ENCODE measurements around the gene CDC42BPA.

CDC42BPA gene

DNA sequence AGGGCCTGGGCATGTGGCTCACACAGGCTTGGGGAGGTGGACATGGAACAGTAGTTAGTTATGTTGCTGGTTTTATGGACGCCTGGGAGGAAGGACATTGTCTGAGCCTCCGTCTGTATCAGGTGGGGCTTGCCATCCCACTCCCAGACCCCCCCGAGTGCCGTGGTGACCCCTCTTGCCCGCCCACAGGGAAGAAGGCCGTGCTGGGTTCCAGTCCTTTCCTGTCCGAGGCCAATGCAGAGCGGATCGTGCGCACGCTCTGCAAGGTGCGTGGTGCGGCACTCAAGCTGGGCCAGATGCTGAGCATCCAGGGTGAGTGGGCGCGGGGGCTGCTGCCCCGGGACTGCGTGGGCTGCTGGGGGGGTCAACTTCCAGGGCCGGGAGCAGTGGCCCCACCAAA is 336.5 kb downstream of the CDC42BPA start:
- DNase-seq (ENCODE audit: extremely low spot score) = no peak
- no peak for TF ChIP-seq FOXK2 (IDR thresholded peaks at IDR 0.05)
- no peak for TF ChIP-seq LEF1 (IDR thresholded peaks at IDR 0.05; ENCODE audit: borderline replicate concordance)
- TF ChIP-seq ARNT (IDR thresholded peaks at IDR 0.05) = no peak
- no peak for TF ChIP-seq ELF4 (IDR thresholded peaks at IDR 0.05)
- no peak; the same call in 1 of the 2 replicates for TF ChIP-seq FOXM1 (IDR thresholded peaks at IDR 0.05; ENCODE audit: borderline replicate concordance)
- TF ChIP-seq HDGF (IDR thresholded peaks at IDR 0.05; ENCODE audit: borderline replicate concordance) = no peak
- TF ChIP-seq CTBP1 (IDR thresholded peaks at IDR 0.05; ENCODE audit: borderline replicate concordance) = no peak
- no peak for TF ChIP-seq SUZ12 (IDR thresholded peaks at IDR 0.05)
- no peak for TF ChIP-seq TARDBP (IDR thresholded peaks at IDR 0.05)
- TF ChIP-seq ZNF384 (IDR thresholded peaks at IDR 0.05) = no peak
- no peak for TF ChIP-seq BHLHE40 (IDR thresholded peaks at IDR 0.05; ENCODE audit: borderline replicate concordance)
- no peak for TF ChIP-seq SP1 (IDR thresholded peaks at IDR 0.05)
- TF ChIP-seq FOXA1 (IDR thresholded peaks at IDR 0.05) = no peak
- TF ChIP-seq, protein P1, sequence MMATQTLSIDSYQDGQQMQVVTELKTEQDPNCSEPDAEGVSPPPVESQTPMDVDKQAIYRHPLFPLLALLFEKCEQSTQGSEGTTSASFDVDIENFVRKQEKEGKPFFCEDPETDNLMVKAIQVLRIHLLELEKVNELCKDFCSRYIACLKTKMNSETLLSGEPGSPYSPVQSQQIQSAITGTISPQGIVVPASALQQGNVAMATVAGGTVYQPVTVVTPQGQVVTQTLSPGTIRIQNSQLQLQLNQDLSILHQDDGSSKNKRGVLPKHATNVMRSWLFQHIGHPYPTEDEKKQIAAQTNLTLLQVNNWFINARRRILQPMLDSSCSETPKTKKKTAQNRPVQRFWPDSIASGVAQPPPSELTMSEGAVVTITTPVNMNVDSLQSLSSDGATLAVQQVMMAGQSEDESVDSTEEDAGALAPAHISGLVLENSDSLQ (IDR thresholded peaks at IDR 0.05) = no peak
- TF ChIP-seq L3MBTL2 (conservative IDR thresholded peaks at IDR 0.05) = no peak
- TF ChIP-seq NFRKB (IDR thresholded peaks at IDR 0.05) = no peak
- ChIA-PET CTCF (no interaction called here), POLR2A (no interaction called here)

DNA sequence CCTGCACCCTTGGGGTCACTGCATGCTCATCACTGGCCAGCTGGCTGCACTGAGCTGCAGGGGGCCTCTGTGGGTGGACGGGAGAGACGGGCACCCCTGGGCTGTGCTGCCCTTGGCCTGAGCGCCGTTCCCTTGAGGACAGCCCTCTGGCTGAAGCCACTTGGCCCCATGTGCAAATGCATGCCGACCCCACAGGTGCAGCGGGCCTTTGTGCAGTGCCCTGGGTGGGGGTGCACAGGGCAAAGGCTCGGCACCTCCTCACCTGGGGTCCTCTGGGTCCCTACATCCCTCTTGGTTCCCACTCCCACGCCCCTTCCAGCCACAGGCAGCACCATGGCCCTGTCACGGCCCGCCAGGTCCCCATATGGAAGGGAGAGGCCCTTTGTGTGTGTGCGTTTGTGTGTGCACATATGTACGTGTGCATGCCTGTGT is 336.9 kb downstream of the CDC42BPA start:
- ChIA-PET POLR2A (no interaction called here), CTCF (no interaction called here)
- no peak for DNase-seq (ENCODE audit: extremely low spot score)
- no peak for TF ChIP-seq SUZ12 (IDR thresholded peaks at IDR 0.05)
- TF ChIP-seq ARNT (IDR thresholded peaks at IDR 0.05) = no peak
- no peak for TF ChIP-seq NFRKB (IDR thresholded peaks at IDR 0.05)
- TF ChIP-seq TARDBP (IDR thresholded peaks at IDR 0.05) = no peak
- TF ChIP-seq ELF4 (IDR thresholded peaks at IDR 0.05) = no peak
- no peak for TF ChIP-seq SP1 (IDR thresholded peaks at IDR 0.05)

DNA sequence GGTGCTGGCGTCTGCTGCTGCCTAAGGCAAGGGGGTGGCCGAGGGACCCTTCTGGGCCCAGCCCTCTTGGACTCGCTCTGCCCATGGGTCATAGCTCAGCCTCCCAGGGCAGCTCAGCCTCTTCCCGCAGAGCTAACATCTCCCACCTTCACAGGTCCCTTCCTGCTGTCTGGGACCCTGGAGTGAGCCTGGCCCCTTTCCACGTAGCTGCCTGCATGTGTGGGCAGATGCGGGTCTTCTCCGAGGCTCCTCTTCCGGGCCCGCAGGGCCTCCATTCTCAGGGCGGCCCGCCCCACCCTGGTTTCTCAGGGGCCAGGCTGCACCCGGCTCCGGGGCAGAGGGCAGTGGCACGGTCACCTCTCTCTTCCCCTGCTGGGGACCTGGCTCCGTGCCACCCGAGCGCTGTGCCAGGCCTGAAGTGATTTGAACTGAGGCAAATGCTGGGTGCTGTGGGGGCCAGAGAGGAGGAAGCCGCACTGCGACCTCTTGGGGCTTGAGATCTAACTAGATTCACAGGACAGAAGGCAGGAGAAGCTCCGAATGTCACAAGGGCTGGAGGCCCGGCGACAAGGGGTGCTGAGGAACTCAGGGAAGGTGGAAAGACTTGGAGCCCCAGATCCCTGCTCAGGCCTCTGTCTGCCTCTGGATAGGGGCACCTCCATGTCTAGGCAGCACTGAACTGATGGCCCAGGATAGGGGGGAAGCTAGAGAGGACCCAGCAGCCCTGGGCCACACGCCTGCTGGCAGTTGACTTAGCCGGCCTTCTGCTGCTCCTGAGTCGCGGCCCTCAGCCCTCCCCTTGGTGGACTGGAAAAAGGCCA is 337.5 kb downstream of the CDC42BPA start:
- ChIA-PET POLR2A (no interaction called here), CTCF (no interaction called here)
- DNase-seq (ENCODE audit: extremely low spot score) = no peak
- TF ChIP-seq SUZ12 (IDR thresholded peaks at IDR 0.05) = no peak
- TF ChIP-seq FOXK2 (IDR thresholded peaks at IDR 0.05) = no peak
- no peak for TF ChIP-seq LEF1 (IDR thresholded peaks at IDR 0.05; ENCODE audit: borderline replicate concordance)
- TF ChIP-seq ZNF384 (IDR thresholded peaks at IDR 0.05) = no peak
- TF ChIP-seq ELF4 (IDR thresholded peaks at IDR 0.05) = no peak
- TF ChIP-seq, protein P1 (IDR thresholded peaks at IDR 0.05) = no peak

DNA sequence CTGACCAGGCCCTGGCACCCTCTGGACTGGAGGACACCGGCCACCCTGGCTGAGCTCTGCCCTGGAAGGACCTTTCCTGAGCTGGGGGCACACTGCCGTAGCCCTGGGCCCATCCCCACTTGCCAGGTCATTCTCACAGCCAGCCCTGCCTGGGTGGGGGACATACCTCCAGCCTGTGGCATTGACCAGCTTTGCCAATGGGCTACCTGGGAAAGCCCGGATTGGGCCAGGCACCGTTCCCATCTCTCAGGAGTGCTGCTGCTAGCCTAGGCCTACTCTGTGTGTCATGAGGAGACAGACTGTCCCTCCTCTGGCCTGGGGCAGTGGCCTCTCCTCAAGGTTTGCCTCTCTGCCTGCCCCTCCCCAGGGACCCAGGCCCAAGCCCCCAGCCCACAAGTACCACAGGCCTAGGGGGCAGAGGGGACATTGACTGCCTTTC is 338.2 kb downstream of the CDC42BPA start:
- CTCF ChIA-PET = no interaction called here
- POLR2A ChIA-PET = no interaction called here
- no peak for DNase-seq (ENCODE audit: extremely low spot score)
- TF ChIP-seq FOXK2 (IDR thresholded peaks at IDR 0.05) = no peak
- no peak for TF ChIP-seq NFRKB (IDR thresholded peaks at IDR 0.05)

DNA sequence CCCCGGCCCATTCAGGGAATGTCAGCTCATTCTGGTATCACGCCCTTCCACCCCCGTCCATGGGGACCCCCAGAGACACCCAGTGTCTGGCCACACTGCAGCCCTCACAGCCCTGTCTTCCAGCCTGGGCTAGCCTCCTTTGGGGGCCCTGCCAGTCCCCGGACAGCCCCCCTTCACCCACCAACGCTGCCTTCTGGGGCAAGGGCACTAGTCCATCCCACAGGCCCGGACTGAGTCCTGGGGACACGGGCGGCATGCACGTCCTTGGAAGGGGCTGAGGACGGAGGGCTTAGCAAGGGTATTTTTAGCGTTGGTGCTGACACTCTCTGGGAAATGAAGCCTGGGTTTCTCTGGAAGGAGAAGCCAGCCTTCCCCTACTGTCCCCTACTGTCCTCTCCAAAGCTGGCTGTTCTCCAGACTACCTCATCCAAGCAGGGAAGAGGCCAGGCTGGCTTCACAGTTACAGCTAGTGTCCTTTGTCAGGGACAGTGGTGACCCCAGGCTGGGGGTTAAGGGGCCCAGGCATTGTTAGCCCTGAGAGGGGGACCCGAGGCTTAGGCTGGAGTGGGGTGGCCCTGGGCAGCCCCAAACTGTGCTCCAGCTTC is 338.7 kb downstream of the CDC42BPA start:
- CTCF ChIA-PET = no interaction called here
- POLR2A ChIA-PET = no interaction called here
- no peak for DNase-seq (ENCODE audit: extremely low spot score)
- no peak for TF ChIP-seq L3MBTL2 (conservative IDR thresholded peaks at IDR 0.05)
- no peak for TF ChIP-seq FOXK2 (IDR thresholded peaks at IDR 0.05)
- no peak for TF ChIP-seq LEF1 (IDR thresholded peaks at IDR 0.05; ENCODE audit: borderline replicate concordance)
- TF ChIP-seq FOXM1 (IDR thresholded peaks at IDR 0.05; ENCODE audit: borderline replicate concordance) = no peak
- TF ChIP-seq SUZ12 (IDR thresholded peaks at IDR 0.05) = no peak
- no peak for TF ChIP-seq BHLHE40 (IDR thresholded peaks at IDR 0.05; ENCODE audit: borderline replicate concordance)
- no peak for TF ChIP-seq CTBP1 (IDR thresholded peaks at IDR 0.05; ENCODE audit: borderline replicate concordance)
- no peak for TF ChIP-seq ZNF384 (IDR thresholded peaks at IDR 0.05)
- TF ChIP-seq HDGF (IDR thresholded peaks at IDR 0.05; ENCODE audit: borderline replicate concordance) = no peak
- TF ChIP-seq NFRKB (IDR thresholded peaks at IDR 0.05) = no peak
- no peak for TF ChIP-seq ELF4 (IDR thresholded peaks at IDR 0.05)
- no peak for TF ChIP-seq ARNT (IDR thresholded peaks at IDR 0.05)
- TF ChIP-seq TARDBP (IDR thresholded peaks at IDR 0.05) = no peak
- TF ChIP-seq FOXA1 (IDR thresholded peaks at IDR 0.05) = no peak
- TF ChIP-seq, protein P1 (IDR thresholded peaks at IDR 0.05) = no peak
- no peak for TF ChIP-seq SP1 (IDR thresholded peaks at IDR 0.05)

DNA sequence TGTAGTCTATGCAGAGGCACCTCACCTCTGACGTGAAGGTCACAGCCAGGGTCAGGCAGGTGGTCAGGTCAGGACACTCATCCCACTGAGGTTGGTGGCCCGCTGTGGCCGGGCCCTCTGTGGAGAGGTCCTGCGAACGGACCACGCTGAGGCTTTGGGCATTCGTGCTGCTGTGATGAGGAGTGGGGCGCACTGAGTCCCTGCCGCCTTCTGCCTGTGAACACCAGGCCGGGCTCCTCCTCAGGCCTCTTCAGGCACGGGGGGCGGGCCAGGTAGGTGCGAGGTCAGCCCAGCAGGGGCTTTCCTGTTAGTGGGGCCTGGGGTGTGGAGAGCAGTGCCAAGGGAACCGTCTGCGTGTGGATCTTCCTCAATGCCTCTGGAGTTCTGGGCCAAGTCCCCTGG is 339.2 kb downstream of the CDC42BPA start:
- ChIA-PET POLR2A (no interaction called here), CTCF (no interaction called here)
- DNase-seq (ENCODE audit: extremely low spot score) = no peak
- TF ChIP-seq, protein P1 (IDR thresholded peaks at IDR 0.05) = no peak
- TF ChIP-seq SP1 (IDR thresholded peaks at IDR 0.05) (no peak), CTBP1 (IDR thresholded peaks at IDR 0.05; ENCODE audit: borderline replicate concordance) (no peak), ELF4 (IDR thresholded peaks at IDR 0.05) (no peak), BHLHE40 (IDR thresholded peaks at IDR 0.05; ENCODE audit: borderline replicate concordance) (no peak), SUZ12 (IDR thresholded peaks at IDR 0.05) (no peak), L3MBTL2 (conservative IDR thresholded peaks at IDR 0.05) (no peak), LEF1 (IDR thresholded peaks at IDR 0.05; ENCODE audit: borderline replicate concordance) (no peak), ZNF384 (IDR thresholded peaks at IDR 0.05) (no peak), ARNT (IDR thresholded peaks at IDR 0.05) (no peak), FOXA1 (IDR thresholded peaks at IDR 0.05) (no peak), FOXK2 (IDR thresholded peaks at IDR 0.05) (no peak), TARDBP (IDR thresholded peaks at IDR 0.05) (no peak), HDGF (IDR thresholded peaks at IDR 0.05; ENCODE audit: borderline replicate concordance) (no peak), NFRKB (IDR thresholded peaks at IDR 0.05) (no peak), FOXM1 (IDR thresholded peaks at IDR 0.05; ENCODE audit: borderline replicate concordance) (no peak)
